GM21360 (cell line): ENCODE results near the gene ALX1.
"Not testable (repeated sequence)": the region's sequence is repeated elsewhere in the genome, so short reads cannot be mapped to it uniquely, and the experiment has no call there.

Source experiments
- ATAC-seq: cut with Tn5 transposase; IDR thresholded peaks from one replicate; pipeline ENCODE4 v1.9.1; 2021; ENCODE audit warnings: mild to moderate bottlenecking, moderate library complexity; ENCODE audit not compliant: unreplicated experiment

Gene ALX1

DNA sequence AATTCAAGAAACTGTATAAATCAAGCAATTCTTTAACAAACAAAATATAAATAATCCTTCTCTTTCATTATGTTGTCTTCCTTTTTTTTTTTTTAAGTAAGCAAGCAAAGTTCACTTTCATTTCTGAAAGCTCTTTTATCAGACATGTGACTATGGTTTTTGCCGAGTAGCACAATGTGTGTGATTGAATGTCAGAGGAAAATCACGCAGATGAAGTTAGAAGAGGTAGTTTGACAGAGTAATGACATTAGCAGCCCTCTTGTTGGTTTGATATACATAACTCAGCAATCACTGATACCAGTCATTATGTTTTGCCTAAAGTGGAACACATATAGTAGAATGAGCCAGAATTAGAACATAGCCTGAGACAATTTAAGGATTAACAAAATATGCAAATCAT is 19.0 kb downstream of the ALX1 start:
- no peak for ATAC-seq

DNA sequence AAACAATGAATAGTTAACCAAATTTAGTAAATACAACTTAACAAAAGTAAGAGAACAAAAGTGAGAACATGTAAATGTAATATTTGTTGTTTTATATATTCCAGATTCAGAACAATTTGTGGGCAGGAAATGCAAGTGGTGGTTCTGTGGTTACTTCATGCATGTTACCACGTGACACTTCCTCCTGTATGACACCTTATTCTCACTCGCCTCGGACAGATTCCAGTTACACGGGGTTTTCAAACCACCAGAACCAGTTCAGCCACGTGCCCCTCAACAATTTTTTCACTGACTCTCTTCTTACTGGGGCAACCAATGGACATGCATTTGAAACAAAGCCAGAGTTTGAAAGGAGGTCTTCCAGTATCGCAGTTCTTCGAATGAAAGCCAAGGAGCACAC is 21.0 kb downstream of the ALX1 start:
- peak; percentile 64 for ATAC-seq

DNA sequence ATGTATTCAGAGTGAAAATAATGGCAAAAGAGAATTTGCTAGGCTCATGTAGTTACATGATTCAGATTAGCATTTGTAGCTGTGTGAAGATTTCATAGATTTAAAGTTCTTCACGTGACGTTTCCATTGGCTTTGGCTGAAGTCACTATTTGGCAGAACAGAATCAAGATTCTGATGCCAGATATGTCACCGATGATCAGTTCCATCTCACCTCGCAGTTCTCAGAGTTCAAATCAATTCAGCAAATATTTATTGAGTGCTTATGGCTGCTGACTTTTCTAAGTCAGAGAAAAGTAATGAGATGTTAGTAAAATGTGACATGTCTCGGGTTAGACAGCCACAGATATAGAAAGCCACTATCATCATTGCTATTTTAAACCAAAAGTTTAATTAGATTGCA is 28.4 kb downstream of the ALX1 start:
- no peak for ATAC-seq

DNA sequence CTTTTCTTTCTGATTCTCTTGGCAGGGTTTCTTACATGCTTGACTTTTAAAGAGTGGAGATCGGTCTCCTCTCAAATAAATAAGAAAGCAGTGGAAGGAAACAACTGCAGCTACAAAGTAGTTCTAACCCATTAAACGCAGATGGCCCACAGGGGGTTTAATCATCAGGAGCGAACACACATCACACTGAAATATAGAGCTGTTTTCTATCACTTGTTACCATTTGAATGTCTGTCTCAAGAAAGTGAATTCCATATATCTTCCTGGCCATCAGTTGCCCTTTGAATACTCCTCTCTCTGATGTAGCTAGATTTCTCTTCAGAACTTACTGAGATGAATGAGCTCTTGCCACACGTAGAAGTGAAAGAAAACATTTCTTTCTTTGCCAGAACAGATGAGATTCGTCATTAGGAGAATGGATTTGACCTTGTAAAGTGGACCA is 29.1 kb downstream of the ALX1 start:
- no peak for ATAC-seq

DNA sequence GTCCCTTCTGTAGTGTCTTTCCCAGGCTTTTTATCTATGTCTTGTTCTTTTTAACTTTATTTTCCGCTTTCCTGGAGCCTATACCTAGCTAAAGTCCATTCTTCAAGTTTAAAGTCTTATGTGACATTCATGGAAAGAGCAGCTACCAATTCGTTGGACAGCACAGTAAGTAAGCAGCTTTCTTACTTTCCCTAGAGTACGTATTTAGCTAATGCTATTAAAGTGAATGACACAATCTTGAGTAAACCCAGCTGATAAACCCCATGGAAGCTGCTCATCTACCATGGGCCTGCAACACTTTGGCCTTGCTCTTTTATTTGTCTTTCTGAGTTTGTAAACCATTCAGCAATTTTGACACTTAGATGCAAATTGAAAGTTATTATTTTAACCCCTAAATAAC is 30.0 kb downstream of the ALX1 start:
- no peak for ATAC-seq

DNA sequence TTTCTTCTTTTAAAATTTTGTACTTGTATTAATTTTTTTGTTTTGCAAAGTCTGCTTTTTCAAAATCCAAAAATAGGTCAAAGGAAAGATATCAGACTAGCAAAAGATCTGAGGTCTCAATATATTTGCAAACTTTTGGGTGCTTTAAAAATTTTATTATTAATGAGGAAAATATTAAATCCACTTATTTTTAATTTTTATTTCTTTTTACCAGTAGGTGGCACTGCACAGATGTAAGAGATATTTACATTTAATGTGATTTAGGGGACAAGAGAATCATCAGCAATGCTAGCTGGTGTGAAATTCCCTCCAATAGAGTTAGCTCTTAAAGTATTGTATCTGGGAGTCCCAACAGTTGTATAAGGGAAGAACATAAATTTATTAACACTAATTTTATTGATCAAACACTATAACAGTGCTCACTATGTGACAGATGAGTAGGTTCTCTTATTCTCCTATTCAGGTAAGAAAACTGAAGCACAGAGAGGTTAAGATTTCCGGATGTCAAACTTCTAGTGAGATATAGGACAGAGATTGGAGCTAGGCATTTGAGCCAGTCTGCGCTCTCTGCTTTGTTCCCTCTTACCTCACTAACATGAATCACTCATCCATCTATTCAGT is 30.5 kb downstream of the ALX1 start:
- no peak for ATAC-seq

DNA sequence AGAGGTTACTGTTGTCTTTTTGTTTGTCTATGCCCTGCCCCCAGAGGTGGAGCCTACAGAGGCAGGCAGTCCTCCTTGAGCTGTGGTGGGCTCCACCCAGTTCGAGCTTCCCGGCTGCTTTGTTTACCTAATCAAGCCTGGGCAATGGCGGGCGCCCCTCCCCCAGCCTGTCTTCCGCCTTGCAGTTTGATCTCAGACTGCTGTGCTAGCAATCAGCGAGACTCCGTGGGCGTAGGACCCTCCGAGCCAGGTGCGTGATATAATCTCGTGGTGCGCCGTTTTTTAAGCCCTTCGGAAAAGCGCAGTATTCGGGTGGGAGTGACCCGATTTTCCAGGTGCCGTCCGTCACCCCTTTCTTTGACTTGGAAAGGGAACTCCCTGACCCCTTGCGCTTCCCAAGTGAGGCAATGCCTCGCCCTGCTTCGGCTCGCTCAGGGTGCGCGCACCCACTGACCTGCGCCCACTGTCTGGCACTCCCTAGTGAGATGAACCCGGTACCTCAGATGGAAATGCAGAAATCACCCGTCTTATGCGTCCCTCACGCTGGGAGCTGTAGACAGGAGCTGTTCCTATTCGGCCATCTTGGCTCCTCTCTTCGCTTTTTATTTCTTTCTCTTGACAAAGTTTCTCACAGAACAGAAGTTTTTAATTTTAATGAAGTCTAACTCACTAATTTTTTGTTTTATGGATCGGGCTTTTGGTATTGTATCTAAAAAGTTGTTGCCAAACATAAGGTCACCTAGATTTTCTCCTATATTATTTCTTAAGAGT is 38.0 kb downstream of the ALX1 start:
- ATAC-seq, result not testable (repeated sequence)

DNA sequence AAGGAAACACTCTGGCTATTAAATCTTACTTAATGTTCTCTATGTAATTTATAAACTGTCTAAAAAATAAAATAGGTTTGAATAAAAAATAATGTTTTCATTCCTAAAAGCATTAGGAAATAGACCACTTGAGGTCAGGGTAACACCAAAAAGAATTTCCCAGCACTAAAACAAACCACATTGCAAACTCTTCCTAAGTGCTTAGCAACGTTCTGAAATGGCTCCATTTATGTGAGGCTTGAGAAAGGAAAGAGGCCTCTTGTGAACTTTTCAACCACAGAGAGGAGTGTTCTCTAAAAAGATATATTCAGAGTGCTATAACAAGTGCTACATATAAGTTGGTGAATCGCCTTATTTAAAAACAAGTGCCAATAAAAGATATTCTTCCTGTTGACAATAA is 42.7 kb downstream of the ALX1 start:
- ATAC-seq, result no peak

DNA sequence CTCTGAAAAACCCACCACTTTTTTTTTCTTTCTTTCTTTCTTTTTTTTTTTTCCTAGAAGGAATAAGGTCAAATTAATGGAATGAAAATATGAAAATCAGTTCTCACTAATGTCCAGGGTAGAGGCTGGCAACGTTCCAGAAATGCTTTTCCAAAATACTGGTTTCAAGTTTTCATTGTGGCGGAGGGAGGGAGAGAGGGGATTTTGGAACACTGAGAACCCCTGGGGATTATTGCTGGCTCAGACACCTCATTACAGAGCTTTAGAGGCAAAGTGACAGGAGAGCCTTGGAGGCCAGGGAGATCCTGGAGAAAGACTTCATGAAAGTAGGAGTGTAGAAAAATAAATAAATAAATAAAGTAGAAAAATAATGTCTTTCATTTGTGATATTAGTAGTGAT is 45.4 kb downstream of the ALX1 start:
- no peak for ATAC-seq

DNA sequence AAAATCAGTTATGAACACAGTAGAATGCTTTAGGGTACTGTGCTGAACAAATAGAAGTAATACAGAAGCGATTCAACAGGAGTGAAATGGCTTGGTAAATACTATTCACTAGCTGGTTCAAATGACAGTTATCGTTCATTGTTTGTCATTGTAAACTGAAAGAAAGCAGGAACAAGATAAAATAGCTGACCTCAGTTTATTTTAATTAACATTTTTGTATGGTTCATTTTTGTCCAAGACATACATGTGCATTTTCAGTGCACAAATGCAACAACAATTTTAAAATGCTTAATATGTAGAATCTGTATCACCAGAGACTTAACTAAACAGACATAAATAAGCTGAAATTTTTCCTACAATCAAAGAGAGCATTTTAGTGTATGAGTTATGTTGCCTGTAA is 49.9 kb downstream of the ALX1 start:
- no peak for ATAC-seq

DNA sequence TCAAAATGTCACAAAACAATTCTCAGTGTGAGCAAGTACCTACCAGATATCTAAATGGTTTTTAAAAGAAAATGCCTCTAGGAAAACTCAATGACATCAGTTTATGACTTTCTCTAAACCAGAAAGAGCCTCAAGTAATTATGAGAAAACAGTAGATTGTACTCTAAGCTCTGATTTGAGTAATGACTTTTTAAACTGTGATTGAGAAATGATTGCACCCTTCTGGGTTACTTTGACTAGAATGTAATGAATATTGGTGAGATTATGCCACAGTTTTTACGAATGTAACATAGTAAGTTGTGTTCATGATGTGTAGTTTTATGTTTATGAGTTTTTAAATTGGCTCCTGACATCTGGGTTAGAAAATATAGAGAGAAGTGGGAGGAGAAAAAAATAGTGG is 68.8 kb downstream of the ALX1 start:
- ATAC-seq, result no peak

DNA sequence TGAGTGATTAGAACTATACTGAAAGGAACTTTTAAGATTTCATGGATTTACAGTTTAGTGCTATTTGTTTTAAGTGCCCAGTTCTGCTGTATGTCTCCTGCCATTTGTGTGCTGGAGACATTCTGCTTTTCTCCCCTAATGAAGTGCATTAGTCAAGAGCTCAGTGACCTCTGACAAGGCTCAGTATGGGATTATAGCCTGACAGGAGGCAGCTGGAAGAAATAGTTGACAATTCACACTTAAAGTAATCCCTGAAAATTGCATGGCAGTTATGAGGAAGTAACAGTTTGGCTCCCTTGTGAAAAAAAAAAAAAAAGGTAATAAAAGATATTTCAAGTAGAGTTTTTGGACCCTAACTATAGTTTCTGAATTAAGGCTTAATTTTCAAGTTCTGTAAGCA is 70.3 kb downstream of the ALX1 start:
- ATAC-seq, result no peak
